AG09309 (cell line): ENCODE measurements around the gene AFF3.

Experiments used
- DNase-seq: peaks from one replicate; pipeline ENCODE4 v3.0.0-alpha.2; 2010; ENCODE audit warnings: low read depth
- H3K4me3 ChIP-seq: 2 replicates; pipeline ENCODE4 v1.5.1; 2011; ENCODE audit warnings: mild to moderate bottlenecking, low read depth, low read length, moderate library complexity; ENCODE audit not compliant: control insufficient read depth
- TF ChIP-seq, protein P1 (sequence below): IDR thresholded peaks from 2 replicates; pipeline ENCODE4 v1.5.1; 2011; ENCODE audit warnings: mild to moderate bottlenecking, low read depth, low read length, inconsistent platforms; ENCODE audit not compliant: insufficient read depth, control insufficient read depth; ENCODE audit errors: missing control alignments

Gene AFF3

DNA sequence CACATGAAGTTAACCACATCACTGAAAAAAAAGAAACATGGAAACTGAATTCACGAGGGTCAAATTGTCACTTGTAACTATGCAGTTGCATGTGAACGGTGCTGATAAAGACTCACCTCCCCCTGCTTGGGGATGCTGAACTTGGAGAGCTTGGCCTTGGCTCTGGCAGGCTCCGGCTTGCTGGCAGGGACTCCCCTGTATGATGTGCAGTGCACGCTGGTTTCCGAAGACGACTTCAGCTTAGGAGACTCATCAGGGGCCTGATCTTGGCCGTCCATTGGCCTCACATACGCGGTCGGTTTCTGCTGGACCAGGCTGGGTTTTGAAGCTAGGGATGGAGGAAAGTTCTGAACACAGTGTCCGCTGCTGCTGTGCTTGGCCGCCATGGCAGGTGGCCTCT, 135.9 kb downstream of the AFF3 start:
- no peak for DNase-seq
- H3K4me3 ChIP-seq: no peak overlapping the region
- TF ChIP-seq, protein P1, sequence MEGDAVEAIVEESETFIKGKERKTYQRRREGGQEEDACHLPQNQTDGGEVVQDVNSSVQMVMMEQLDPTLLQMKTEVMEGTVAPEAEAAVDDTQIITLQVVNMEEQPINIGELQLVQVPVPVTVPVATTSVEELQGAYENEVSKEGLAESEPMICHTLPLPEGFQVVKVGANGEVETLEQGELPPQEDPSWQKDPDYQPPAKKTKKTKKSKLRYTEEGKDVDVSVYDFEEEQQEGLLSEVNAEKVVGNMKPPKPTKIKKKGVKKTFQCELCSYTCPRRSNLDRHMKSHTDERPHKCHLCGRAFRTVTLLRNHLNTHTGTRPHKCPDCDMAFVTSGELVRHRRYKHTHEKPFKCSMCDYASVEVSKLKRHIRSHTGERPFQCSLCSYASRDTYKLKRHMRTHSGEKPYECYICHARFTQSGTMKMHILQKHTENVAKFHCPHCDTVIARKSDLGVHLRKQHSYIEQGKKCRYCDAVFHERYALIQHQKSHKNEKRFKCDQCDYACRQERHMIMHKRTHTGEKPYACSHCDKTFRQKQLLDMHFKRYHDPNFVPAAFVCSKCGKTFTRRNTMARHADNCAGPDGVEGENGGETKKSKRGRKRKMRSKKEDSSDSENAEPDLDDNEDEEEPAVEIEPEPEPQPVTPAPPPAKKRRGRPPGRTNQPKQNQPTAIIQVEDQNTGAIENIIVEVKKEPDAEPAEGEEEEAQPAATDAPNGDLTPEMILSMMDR: no peak

DNA sequence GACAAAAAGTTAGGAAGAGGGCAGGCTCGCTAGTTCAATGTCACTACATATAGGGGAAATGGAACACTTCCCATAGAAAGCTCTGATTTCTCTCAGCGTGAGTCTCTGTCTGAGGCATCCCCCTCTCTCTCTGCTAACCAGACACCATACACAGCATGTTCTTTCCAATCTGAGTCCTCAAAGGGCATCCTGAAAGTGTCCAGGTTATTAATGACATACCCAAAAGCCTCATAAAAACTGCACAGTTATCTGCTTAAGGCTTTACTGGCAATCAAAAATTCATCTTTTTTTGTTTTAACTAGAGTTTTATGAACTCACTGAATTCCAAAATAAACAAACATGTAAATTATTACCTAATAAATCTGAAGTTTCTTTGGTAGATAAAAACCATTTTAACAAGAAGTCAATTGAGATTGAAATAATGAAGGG, 137.4 kb downstream of the AFF3 start:
- DNase-seq: no peak
- TF ChIP-seq, protein P1: no peak
- H3K4me3 ChIP-seq: no peak overlapping the region

DNA sequence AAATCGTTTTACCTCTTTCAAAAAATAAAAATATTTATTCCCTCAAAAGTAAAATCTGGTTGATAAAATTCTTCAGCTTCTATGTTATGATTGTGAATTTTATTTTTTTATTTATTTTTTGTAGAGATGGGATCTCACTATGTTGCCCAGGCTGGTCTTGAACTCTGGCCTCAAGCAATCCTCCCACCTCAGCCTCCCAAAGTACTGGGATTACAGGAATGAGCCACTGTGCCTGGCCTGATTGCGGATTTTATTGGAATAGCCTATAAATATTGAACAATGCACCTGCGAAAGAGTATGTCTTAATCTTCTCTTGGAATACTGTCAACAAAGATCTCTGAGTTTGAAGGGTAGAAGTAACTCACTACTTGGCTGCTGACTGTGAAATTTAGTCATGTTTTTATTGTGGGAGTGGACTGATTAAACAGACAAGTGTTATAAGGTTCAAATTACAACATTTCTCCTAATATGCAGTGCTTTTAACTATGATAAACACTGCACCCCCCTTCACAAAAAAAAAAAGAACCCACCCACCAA, 138.0 kb downstream of the AFF3 start:
- TF ChIP-seq, protein P1: no peak
- no peak overlapping the region for H3K4me3 ChIP-seq
- DNase-seq: no peak

- no peak for DNase-seq
- TF ChIP-seq, protein P1: no peak
- H3K4me3 ChIP-seq: no peak overlapping the region
These were observed 140.3 kb downstream of the AFF3 start for GRCh38 chr2:100002059-100002458.

GRCh38 chr2:100000915-100001707, 141.3 kb downstream of the AFF3 start:
- no peak for DNase-seq
- no peak overlapping the region for H3K4me3 ChIP-seq
- TF ChIP-seq, protein P1: no peak

DNA sequence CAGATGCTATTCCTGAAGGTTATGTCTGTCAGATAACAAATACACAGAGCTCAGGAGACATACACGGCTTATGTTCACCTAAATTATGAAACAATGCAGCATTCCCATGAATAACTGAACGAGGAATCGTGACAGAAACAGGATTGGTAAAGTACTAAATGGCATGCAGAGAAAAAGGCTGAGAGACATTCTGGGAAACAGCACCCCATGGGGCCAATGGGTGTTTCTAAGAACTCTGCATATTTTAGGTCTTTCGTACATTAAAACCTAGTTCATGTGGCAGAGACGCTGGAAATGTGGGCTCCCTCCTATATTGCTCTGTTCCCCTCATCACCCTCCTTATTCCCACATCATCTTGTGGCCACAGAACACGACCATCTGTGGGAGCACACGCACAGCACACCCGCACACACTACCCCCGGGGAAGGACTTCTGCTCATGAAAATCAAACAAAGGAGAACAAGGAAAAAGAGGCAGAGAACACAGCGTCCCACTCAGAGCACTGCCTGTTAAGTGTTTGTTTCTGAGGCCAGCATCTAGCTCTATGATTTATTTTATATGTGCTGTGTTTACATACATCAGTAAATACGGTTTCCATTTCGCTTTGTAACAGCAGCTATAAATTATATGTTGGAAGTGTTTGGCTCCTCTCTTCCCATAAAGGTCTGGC, 143.6 kb downstream of the AFF3 start:
- DNase-seq: no peak
- TF ChIP-seq, protein P1: no peak
- H3K4me3 ChIP-seq: no peak overlapping the region
